ENCODE data around the gene SH3TC1. TPM values are rescaled to one million over a fixed set of nuclear protein-coding genes. Genes with fewer than 3 reads are reported as not detected.

The SH3TC1 gene
- total RNA-seq, 1 donor from 2014 or later = 14.8 TPM

DNA sequence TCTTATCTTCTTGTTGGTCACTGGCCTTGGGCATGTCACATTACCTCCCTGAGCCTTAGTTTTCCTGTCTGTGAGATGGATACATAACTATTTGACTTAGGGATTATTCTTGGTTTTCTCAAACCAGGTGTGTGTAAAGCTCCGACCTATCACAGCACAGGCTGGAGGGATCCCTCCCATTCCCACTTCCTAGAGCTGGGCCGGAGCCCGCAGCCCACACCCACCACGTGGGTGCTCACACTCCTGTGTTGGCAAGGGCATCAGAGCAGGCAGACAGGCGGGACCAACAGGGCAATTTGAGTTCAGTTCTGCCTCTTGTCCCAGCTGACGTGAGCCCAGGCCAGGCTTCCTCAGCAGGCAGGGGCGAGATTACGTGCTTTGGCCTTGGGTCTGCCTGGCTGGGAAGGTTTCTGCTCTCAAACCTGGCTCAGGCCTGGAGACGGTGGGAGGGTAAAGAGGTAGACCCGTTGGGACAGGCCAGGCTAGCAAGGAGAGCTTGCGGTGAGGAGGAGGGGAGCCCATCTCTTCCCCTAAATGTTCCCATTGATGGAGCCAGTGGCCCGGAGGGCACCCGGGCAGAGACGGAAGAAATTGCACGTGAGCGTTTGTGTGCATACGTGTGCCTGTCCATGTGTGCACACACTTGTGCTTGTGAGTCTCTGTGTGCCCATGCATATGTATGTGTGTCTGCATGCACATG lies 734 bp upstream of the SH3TC1 start:
- intact Hi-C loops (cut with micrococcal nuclease) = no loop called here

DNA sequence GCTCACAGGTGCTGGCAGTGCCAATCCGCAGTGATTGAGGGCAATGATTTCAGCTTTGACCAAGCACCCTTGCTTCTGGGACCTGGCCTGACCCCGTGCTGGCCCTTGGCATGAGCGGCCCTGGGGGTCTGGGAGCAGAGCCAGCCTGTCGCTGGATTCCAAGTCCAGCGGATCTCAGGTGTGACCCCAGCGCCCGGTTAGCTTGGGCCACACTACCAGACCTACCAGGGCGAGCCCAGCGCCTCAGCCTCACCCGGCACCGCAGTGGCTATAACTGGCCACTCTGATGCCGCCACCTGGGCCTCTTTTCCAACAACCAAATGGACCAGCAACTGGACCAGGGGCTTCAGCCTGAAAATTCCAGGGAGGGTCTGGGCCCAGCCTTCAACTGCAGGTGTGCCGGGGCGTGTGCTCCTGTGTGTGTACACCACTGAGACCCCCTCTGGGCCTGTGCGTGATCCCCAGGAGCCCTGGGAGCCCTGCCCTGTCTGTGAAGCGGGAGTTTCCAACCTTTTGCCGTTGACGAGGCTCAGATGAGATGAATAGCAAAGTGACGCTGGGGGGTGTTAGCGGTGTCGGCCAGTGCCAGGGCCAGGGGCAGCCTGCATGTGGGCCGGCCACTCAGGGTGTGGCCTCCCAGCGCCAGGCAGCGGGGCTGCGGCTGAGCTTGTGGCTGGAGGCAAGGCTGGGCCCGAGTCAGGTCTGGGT lies 658 bp downstream of the SH3TC1 start:
- intact Hi-C loops (cut with micrococcal nuclease) = loop anchor here (1.0 kb wide), 1 partner anchor 41 kb away; the partner anchor contains the start of gene ABLIM2

DNA sequence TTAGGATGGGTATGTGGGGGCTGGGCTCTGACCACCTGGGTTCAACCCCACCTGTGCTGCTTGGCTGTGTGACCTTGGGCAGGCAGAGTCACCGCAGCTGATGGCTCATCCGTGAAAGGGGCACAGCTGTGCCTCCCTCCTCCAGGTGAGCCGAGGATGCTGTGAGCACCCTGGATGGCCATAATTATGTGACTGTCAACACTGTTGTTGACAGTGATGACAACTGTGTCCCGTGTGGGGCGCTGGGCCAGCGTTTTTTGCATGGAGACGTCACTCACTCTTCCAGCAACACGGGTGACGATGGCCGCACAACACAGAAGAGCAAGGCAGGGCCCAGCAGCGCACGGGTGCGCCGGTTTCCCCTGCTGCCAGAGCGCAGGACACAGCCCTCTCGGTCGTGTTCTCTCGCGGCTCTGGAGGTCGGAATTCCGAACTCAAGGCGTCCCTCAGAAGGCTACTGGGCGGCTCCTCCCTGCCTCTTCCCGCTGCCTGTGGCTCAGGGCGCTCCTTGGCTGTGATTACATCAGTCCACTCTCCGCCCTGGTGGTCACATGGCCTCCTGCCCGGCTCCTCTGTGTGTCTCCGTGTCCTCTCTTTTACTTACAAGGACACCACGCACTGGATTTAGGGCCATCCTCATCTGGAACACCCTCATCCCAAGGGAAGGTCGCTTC lies 1.3 kb downstream of the SH3TC1 start:
- intact Hi-C loops (cut with micrococcal nuclease) = no loop called here

DNA sequence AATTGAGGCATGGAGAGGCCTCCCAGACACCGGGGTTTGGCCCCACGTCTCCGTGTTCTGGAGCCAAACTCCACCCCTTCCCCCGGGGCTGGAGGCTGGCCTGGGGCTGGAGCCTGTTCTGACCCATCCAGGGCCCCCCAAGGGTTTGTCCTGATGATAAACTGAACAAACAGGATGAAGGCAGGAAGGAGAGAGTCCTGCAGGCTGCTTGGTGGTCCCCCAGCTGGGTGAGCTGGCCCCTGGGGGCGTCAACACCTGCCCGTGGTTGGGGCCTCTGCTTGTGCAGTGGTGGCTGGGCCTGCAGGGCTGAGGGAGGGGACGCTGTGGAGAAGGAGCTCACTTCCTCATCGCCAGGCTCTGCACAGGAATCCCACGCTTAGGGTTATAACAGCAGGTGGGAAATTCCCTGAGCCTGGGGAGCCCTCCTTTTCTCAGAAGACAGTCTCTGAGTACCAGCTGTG lies 2.3 kb downstream of the SH3TC1 start:
- intact Hi-C loops (cut with micrococcal nuclease) = no loop called here

DNA sequence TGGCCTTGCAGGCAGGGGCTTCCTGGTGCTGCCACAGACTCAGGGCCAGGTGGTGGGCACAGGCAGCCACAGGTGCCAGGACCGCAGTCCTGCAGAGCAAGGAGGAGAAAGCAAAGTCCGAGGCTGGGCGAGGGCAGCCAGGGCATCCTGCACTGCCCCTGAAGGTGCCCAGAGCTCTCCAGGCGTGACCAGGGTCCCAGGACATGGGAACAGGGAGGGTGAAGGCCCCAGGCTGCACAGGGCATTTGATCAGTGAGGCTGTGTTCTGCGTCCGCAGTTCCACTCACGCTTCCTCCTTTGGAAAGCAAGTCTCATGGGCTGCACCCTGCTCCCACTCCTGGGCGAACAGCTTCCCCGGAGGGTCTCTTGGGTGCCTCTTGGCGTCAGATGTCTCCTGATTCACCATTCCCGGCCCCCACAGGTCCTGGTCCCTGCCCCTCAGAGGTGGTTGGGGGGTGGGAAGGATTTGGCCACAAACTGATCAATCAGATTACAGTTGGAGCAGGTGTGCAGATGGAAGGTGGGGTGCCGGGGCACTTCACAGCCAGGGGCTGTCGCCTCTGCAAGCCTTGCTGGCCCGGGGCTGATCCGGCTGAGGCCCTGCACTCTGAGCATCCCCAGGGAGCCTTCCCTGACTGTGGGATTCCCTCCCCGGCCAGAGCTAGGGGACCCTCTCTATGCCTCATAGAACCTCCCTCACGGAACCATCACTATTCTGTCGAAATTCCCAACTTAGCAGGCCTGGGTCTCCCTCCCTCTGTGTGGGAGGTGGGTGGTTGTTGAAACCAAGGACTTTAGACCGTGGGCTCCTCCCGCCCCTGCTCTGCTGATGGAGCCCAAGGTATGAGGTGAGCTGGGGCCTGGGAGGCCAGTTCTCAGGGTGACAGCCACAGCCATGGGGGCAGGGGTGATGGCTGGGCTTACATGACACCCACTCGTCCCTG lies 3.3 kb downstream of the SH3TC1 start:
- intact Hi-C loops (cut with micrococcal nuclease) = no loop called here

DNA sequence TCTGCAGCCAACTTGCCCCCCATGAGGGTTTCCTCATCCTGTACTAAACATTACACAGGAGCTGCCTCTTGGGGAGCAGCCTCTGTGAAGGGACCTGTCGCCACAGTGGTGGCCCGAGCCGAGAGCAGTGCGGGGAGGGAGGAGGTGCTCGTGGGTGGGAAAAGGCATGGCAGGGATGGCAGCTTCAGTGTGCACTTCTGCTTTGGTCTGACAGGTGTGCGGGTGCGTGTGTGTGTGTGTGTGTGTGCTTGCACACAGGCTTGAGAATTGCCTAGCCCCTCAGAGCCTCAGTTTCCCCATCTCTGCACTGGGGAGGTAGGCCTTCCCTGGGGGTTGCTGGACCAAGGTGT lies 3.9 kb downstream of the SH3TC1 start:
- intact Hi-C loops (cut with micrococcal nuclease) = no loop called here

DNA sequence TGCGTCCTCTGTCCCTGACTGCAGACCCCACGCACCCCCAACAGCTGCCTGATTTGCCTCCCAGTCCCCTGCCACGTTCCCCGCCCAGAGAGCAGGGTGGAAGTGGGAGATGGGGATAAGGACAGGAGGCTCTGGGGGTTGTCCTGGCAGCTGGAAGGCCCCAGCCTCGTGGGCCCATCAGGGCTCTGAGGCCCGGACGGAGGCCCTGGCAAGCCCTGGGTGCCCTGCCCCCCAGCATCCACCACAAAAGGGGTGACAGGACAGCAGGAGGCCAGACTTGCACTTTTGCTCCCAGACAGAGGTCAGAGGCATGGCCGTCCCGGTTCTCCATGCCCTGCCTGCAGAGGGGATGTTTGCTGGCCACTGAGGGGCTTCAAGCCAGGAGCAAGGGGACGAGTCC lies 4.7 kb downstream of the SH3TC1 start:
- intact Hi-C loops (cut with micrococcal nuclease) = no loop called here

DNA sequence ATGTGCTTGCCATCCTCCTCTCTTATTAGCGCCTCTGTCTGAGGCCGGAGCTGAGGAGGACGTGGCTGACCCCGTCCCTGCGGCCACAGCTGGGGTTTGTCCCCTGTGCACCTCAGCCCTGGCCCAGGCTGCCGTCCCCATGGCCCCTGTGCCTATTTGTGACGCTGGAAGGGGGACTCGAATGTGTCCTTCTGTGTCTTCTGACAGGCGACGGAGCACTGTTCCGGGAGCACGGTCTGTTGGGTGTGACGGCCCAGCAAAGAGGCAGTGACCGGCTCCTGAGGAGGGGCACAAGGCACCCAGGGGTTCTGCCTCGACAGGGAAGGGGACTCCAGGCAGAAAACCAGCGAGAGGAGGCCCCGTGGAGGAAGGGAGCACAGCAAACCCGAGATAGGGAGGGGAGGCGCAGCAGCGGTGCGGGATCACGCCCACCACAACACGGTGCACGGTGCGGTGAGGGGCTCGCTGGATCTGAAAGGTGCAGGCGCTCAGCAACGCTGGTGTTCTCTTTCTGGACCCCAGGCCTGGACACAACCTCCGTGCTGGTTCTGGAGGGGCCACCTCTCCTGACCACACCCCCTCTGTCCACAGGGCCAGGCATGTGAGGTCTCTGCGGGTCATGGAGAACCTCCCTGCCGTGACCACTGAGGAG lies 5.6 kb downstream of the SH3TC1 start:
- intact Hi-C loops (cut with micrococcal nuclease) = no loop called here

DNA sequence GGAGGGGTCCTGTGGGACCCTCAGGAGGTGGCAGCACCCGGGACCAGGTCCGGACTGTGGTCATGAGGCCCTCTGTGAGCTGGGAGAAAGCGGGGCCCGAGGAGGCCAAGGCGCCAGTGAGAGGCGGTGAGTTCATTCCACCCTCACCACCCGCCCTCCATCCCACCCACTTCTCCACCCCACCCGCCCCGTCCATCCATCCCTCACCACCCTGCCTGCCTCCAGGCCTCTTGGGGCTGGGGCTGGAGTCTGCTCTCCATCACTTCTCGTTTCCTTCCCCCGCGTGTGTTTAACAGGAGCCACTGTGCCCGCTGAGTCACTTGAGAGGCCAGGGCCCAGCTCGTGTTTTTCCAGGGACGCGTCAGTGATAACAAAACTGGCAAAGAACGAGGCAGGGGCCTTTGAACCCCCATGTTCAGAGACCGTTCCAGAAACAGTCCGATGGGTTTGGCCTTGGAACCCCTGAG lies 6.2 kb downstream of the SH3TC1 start:
- intact Hi-C loops (cut with micrococcal nuclease) = no loop called here

DNA sequence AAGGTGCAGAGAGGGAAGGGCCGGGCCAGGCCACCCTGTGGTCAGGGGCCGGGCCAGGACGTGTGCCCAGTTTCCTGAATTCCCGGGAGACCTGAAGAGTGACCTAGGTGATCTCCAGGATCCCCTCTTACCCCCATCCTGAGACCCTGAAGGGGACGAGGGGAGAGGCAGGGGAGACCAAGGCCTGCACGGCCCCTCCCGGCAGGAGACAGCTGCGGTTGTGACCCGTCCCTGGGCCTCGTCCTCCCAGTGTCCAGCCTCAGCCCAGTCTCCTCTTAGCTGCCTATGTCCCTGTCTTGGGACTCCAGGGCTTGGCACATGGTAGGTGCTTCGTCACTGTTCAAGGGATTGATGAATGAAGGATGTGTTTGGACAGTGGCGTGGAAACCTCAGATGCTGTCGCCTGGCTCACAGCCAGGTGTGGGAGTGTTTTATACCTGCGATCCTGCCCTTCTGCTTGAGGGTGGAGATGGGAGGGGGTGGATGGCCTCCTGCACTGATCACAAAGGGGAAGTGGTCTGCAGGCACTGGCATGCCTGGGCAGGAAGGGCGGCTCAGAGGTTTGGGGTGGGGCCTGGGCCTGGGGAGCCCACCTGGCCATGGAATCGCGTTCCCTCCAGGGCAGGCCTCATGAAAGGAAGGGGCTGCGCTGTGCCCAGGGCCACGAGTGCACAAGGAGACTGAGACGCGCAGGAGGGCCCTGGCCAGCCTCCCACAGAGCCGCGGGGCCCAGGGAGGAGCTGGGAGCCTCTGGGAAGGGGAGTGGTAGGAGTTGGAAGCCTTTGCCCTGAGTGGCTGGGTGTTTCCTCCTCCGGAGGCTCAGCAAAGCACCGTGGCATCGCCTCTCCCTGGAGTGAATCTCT lies 6.9 kb downstream of the SH3TC1 start:
- intact Hi-C loops (cut with micrococcal nuclease) = no loop called here

DNA sequence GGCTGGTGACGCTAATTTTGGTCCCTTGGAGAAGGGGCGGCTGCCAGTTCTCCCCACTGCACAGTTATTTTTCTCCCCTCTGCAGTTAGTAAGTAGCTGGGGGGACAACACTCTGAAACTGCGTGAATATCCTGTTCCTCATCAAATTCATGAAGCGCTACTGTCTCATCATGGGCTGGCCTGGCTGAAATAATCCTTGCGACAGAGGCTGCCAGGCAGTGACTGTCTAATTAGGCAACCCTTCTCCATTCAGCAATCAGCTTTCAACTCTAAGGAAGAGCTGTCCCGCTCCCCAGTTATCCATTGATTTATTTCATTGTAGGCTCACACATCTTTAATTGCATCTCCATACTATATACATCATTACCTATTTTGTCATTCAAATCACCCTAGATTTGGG lies 8.2 kb downstream of the SH3TC1 start:
- intact Hi-C loops (cut with micrococcal nuclease) = no loop called here

DNA sequence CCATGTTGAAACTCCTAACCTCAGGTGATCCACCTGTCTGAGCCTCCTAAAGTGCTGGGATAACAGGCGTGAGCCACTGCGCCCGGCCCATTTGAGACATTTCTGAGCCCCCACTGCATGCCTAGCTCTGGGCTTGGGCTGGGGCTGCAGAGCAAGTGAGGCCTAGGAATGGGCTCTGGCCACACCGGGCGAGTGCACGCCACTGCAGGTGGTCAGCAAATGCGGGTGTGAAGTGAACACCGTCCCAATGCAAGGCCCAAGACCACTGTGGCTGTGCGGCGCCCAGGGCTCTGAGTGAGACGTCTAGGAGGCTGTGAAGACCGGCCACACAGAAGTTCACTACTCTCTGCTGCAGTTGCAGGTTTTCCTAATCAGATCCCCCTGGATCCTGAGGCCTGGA lies 9.5 kb downstream of the SH3TC1 start:
- intact Hi-C loops (cut with micrococcal nuclease) = no loop called here

DNA sequence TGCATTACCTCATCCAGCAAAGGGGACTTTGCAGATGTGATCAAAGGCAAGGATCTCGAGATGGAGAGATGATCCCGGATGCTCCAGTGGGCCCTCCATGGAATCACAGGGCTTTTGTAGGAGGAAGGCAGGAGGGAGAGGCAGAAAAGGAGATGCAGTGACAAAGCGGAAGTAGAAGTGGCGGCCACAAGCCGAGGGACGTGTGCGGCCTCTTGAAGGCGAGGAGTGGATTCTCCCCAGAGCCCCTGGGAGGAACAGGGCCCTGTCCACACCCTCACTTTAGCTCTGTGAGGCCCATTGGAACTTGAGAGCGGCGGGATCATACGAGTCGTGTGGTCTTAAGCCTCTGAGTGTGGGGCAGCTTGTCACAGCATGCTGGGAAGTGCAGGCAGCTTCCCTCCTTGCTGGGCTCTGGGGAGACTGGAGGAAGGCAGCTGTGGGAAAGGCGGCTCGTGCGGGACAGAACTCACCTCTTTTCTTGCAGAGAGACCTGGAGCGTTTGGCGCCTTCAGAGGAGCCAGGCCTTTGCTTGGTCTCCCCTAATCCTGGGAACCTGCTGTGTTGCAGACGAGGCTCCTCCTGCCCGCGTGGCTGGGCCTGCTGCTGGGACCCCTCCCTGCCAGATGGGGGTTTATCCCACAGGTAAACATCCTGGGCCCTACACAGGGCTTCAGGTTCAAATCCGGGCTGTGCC lies 10.2 kb downstream of the SH3TC1 start:
- intact Hi-C loops (cut with micrococcal nuclease) = no loop called here

DNA sequence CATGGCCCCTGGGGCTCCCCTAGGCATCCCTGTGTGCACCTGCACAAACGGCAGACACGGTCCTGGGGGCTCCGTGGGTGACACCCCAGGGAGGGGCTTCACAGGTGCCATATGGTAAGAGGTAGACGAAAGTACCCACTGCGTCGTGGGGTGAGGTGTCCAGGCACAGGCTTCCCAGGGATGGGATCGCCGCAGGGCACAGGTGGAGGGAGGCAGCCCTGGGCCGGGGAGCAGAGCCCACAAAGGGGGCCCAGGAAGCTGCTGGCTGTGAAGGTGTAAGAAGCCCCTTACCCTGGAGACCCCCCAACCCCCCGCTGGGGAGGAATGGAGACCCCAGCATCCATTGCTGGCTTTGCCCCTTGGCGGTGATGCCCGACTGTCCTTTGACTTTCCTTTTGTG lies 10.9 kb downstream of the SH3TC1 start:
- intact Hi-C loops (cut with micrococcal nuclease) = no loop called here

DNA sequence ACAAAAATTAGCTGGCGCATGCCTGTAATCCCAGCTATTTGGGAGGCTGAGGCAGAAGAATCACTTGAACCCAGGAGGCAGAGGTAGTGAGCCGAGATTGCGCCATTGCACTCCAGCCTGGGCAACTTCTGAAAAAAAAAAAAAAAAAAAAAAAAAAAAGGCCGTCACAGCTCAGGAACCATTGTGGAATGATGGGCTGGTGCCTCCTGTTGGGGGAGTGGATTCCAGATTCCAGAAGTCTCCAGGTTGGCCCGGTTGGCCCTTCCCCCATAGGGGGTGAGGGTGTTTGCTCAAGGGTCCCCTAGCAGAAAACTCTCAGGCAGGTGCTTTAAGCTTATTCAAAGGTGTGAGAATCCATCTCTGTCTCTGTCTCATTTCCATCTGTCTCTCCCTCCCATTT lies 11.5 kb downstream of the SH3TC1 start:
- intact Hi-C loops (cut with micrococcal nuclease) = no loop called here

DNA sequence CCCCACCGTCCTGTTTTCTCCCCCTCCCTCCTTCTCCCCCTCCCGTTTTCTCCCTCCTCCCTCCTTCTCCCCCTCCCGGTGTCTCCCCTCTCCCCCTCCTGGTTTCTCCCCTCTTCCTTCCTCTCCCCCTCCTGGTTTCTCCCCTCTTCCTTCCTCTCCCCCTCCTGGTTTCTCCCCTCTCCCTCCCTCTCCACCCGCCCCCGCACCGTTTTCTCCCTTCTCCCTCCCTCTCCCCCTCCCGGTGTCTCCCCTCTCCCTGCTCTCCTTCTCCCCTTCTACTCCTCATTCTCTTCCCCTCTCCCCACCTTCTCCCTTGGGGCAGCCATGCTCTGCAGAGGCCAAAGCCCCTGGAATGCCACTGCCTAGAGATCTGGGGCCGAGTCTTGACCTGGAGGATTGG lies 12.2 kb downstream of the SH3TC1 start:
- intact Hi-C loops (cut with micrococcal nuclease) = no loop called here

DNA sequence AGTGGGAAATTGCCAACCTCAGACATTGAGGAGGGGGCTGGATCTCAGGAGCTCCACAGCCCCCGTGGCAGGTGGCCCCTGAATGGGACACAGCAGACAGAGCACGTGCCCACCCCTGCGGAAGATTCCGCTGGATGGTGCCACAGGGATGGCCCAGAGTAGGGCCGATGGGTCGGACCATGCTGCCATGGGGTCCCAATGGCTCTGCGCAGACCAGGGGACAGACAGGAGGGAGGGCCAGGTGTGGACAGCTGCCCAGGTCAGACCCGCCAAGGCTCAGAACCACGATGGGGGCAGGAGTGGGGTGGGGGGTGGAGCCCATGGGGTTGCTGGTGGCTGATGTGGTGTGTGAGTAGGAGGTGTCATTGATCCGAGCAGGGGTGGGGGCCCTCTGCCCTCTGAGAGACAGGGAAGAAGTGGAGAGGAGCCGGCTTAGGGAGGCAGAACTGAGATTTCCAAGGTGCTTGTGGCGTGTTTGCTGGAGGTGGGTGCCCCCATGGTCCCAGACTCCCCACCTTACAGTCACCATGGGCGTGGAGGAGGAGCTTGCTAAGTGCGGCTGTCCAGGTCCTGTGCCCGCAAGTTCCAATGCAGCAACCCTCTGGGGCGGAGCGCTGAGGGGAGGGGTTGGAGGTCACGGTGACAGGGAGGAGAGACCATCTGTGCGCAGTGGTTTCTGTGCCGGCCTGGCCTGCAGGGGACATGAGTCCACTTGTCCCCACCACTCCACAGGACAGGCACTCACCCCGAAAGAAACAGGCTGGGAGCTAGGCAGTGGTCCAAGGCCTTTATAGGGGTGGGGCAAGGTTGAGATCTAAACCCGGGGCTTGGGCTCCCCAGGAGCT lies 12.9 kb downstream of the SH3TC1 start:
- intact Hi-C loops (cut with micrococcal nuclease) = no loop called here

DNA sequence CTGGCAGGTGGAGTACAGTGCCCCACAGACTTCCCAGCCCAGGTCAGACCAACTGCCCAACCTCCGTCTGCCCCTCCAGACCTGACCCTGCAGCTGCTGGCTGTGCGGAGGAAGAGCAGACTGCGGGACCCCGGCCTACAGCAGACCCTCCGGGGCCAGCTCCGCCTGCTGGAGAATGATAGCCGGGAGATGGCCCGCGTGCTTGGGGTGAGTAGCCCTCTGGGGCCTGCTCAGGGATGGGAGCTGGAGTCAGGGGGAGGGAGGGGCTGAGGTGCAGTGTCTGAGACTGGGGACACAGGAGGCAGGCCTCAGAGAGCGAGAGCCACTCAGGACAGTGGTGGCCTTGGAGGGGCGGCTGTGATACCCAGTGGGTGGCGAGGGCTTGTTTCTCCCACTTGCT lies 13.5 kb downstream of the SH3TC1 start:
- intact Hi-C loops (cut with micrococcal nuclease) = no loop called here

All from T-helper 2 cell treated with Interferon-gamma antibody and Interleukin-4, amounts not matched to agents 100 ng/mL and 5 ng/mL, for 36 hours (primary cell).